ENCODE data around the gene PLEKHS1.

DNA sequence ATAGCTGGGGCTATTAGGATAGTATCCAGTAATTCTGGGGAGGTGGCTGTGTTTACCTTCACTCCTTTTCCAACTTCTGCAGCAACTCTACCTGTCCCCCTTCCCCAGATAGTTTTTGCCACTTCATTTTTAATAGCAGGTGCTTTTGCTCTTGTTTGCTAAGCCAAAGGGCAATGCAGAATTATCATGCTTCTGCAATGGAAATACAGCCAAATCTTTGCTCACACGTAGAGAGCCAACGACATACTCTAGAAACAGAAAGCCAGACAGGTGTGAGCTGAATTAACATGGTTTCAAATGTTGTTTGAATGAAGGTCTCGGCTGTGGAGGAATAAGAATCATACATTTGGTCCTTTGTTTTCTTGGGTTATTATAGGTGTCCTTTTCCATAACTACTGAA lies 14.4 kb downstream of the PLEKHS1 start:
- TF ChIP-seq, protein P1, sequence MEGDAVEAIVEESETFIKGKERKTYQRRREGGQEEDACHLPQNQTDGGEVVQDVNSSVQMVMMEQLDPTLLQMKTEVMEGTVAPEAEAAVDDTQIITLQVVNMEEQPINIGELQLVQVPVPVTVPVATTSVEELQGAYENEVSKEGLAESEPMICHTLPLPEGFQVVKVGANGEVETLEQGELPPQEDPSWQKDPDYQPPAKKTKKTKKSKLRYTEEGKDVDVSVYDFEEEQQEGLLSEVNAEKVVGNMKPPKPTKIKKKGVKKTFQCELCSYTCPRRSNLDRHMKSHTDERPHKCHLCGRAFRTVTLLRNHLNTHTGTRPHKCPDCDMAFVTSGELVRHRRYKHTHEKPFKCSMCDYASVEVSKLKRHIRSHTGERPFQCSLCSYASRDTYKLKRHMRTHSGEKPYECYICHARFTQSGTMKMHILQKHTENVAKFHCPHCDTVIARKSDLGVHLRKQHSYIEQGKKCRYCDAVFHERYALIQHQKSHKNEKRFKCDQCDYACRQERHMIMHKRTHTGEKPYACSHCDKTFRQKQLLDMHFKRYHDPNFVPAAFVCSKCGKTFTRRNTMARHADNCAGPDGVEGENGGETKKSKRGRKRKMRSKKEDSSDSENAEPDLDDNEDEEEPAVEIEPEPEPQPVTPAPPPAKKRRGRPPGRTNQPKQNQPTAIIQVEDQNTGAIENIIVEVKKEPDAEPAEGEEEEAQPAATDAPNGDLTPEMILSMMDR (IDR thresholded peaks at IDR 0.05 in 2 of 3, conservative IDR thresholded peaks at IDR 0.05 in 1 of 3; ENCODE audit: borderline replicate concordance in 1 of 3, insufficient read depth in 1 of 3, low read depth in 2 of 3, low read length in 2 of 3): no peak
- TF ChIP-seq POLR2AphosphoS5 (IDR thresholded peaks at IDR 0.05; ENCODE audit: low read depth, low read length): no peak
- no peak for TF ChIP-seq MAX (IDR thresholded peaks at IDR 0.05)

Measured in HCT116 (cell line).